ENCODE data around the gene SERGEF. TPM values are rescaled to one million over a fixed set of nuclear protein-coding genes. Genes with fewer than 3 reads are reported as not detected.

SERGEF gene
- total and polyA plus RNA-seq, 4 donors = 20.2 to 85.0 (median 26.9) TPM

DNA sequence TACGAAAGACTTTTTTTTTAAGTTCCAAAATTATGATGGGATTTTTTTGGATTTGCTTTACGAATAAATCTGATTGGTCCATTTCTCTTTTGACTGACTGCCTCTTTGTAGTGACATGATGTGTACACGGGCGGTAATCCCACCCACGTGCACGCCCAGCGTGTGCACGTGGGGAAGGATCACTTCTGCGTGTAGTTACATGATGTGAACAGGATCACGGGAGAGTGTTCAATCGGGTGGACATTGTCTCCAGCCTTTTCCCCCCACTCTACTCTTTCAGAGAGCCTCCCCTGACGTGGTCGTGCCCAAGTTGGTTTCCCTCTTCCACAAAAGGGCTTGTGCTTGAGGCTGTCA lies 235.1 kb downstream of the SERGEF start:
- no peak overlapping the region for H3K27ac ChIP-seq (ENCODE audit: low read depth in 1 of 2, low read length in 1 of 2)
- no peaks in the 10 kb centered on the region for H3K4me1 ChIP-seq (ENCODE audit: control insufficient read depth in 5 of 5, insufficient read depth in 5 of 5, low read length in 5 of 5)
- no peak overlapping the region for H3K9ac ChIP-seq (ENCODE audit: insufficient read depth in 1 of 2, low read length in 2 of 2)
- H3K27me3 ChIP-seq (ENCODE audit: control insufficient read depth in 3 of 3, insufficient read depth in 3 of 3, low read length in 2 of 3) = no peaks in the 10 kb centered on the region
- ATAC-seq (ENCODE audit: insufficient read depth, low FRiP score) (no peak), DNase-seq (no peak)
- WGBS, 2 donors = 88 to 91% methylated on average over 13 of the region's 13 CpGs
- no peaks in the 10 kb centered on the region for H3K36me3 ChIP-seq (ENCODE audit: control insufficient read depth in 4 of 4, insufficient read depth in 4 of 4, low read length in 4 of 4)
- TF ChIP-seq, protein P1, sequence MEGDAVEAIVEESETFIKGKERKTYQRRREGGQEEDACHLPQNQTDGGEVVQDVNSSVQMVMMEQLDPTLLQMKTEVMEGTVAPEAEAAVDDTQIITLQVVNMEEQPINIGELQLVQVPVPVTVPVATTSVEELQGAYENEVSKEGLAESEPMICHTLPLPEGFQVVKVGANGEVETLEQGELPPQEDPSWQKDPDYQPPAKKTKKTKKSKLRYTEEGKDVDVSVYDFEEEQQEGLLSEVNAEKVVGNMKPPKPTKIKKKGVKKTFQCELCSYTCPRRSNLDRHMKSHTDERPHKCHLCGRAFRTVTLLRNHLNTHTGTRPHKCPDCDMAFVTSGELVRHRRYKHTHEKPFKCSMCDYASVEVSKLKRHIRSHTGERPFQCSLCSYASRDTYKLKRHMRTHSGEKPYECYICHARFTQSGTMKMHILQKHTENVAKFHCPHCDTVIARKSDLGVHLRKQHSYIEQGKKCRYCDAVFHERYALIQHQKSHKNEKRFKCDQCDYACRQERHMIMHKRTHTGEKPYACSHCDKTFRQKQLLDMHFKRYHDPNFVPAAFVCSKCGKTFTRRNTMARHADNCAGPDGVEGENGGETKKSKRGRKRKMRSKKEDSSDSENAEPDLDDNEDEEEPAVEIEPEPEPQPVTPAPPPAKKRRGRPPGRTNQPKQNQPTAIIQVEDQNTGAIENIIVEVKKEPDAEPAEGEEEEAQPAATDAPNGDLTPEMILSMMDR (IDR thresholded peaks at IDR 0.05; ENCODE audit: control extremely low read depth, extremely low read depth) = no peak
- H3K4me3 ChIP-seq = no peak overlapping the region
- H3K9me3 ChIP-seq (ENCODE audit: control insufficient read depth in 4 of 4, insufficient read depth in 3 of 4, low read length in 3 of 4) = no peaks in the 10 kb centered on the region

DNA sequence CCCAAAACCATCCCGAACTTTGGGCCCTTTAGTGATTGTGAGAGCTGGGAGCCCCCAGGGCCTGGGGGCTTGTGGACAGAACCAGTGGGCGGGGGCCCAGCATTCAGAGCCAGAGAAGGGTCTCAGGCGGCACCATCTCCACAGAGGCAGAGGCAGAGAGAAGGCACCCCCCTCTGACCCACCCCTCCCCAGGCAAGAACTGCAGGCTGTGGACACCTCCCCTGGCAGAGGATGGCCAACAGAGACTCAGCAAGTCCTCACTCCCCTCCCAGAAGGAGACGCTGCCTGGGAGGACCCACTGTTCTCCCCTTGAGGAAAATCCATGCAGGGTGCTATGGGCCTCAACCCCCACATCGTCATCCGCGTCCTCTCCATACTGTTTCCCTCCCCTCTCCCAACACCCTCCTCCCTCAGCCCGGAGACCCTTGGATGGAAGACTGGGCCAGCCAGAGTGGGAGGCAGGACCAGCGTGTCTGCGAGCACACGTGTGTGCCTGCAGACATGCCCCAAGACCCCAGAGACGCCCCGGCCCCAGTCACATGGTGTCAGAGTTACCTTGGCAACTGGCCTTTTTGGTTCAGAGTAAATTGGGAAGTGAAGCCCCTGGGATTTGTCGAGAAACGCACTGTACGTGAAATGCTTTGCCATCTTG lies 235.6 kb downstream of the SERGEF start:
- ATAC-seq (ENCODE audit: insufficient read depth, low FRiP score) = no peak
- H3K9me3 ChIP-seq (ENCODE audit: control insufficient read depth in 4 of 4, insufficient read depth in 3 of 4, low read length in 3 of 4) = no peaks in the 10 kb centered on the region
- no peaks in the 10 kb centered on the region for H3K36me3 ChIP-seq (ENCODE audit: control insufficient read depth in 4 of 4, insufficient read depth in 4 of 4, low read length in 4 of 4)
- no peaks in the 10 kb centered on the region for H3K4me1 ChIP-seq (ENCODE audit: control insufficient read depth in 5 of 5, insufficient read depth in 5 of 5, low read length in 5 of 5)
- H3K27me3 ChIP-seq (ENCODE audit: control insufficient read depth in 3 of 3, insufficient read depth in 3 of 3, low read length in 2 of 3) = no peaks in the 10 kb centered on the region
- TF ChIP-seq, protein P1 (IDR thresholded peaks at IDR 0.05; ENCODE audit: control extremely low read depth, extremely low read depth) = no peak
- no peak for DNase-seq
- WGBS, 2 donors = 88 to 89% methylated on average over 16 of the region's 16 CpGs
- H3K9ac ChIP-seq (ENCODE audit: insufficient read depth in 1 of 2, low read length in 2 of 2) = no peak overlapping the region
- no peak overlapping the region for H3K4me3 ChIP-seq
- no peak overlapping the region for H3K27ac ChIP-seq (ENCODE audit: low read depth in 1 of 2, low read length in 1 of 2)

DNA sequence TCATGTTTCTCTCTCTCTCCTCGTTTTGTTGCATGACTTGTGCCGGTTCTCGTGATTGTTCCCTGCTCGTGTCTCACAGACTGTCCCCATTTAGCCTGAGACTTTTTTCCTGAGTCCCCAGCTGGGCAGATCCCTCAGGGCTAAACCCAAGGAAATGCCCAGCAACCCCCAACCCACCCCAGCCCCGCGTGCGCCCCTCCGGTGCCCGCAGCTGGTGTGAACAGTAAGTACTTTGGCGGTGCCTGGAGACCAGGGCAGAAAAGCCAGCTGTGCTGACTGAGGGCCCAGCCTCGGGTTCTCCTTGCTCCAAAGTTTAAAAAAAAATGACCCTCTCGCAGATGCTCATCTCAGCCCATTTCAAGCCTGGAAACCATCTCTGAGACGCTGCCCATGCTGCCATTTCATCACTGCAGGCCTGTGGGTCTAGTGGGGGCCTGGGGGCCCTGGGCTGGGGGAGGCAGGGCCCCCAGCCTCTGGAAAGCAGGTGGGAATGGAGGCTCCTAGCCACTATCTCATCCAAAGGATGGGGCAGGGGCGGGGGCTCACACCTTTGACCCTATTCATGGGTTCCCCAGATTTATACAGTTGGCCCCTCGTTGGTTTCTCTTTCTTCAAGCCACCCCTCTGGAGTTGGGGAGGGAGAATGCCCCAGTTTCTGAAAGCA lies 236.5 kb downstream of the SERGEF start:
- H3K27ac ChIP-seq (ENCODE audit: low read depth in 1 of 2, low read length in 1 of 2) = no peak overlapping the region
- TF ChIP-seq, protein P1 (IDR thresholded peaks at IDR 0.05; ENCODE audit: control extremely low read depth, extremely low read depth) = no peak
- no peak for ATAC-seq (ENCODE audit: insufficient read depth, low FRiP score)
- H3K4me1 ChIP-seq (ENCODE audit: control insufficient read depth in 5 of 5, insufficient read depth in 5 of 5, low read length in 5 of 5) = no peaks in the 10 kb centered on the region
- no peaks in the 10 kb centered on the region for H3K9me3 ChIP-seq (ENCODE audit: control insufficient read depth in 4 of 4, insufficient read depth in 3 of 4, low read length in 3 of 4)
- 80 to 90% methylated on average over 15 of the region's 15 CpGs for WGBS, 2 donors
- no peak overlapping the region for H3K9ac ChIP-seq (ENCODE audit: insufficient read depth in 1 of 2, low read length in 2 of 2)
- no peak overlapping the region for H3K4me3 ChIP-seq
- H3K36me3 ChIP-seq (ENCODE audit: control insufficient read depth in 4 of 4, insufficient read depth in 4 of 4, low read length in 4 of 4) = no peaks in the 10 kb centered on the region
- no peaks in the 10 kb centered on the region for H3K27me3 ChIP-seq (ENCODE audit: control insufficient read depth in 3 of 3, insufficient read depth in 3 of 3, low read length in 2 of 3)
- no peak for DNase-seq

All from lung (tissue), 12 donors.